Epidermal melanocyte (primary cell): Measurements from ENCODE around the gene AKAP12.
A peak's percentile ranks its signal among the peaks of the same experiment; 100 is the strongest.
"Not testable (repeated sequence)": the region's sequence is repeated elsewhere in the genome, so short reads cannot be mapped to it uniquely, and the experiment has no call there.

ENCODE experiments used
- DNase-seq: peaks from one replicate; pipeline ENCODE4 v3.0.0; 2011; ENCODE audit warnings: low spot score; ENCODE audit not compliant: insufficient read length

Gene AKAP12

GRCh38 chr6:151310279-151310678 lies 70.5 kb downstream of the AKAP12 start:
- no peak for DNase-seq

- no peak for DNase-seq
Observed at GRCh38 chr6:151310852-151311767, 71.3 kb downstream of the AKAP12 start.

GRCh38 chr6:151313066-151313491 lies 73.3 kb downstream of the AKAP12 start:
- DNase-seq = no peak

GRCh38 chr6:151315661-151316060 lies 75.9 kb downstream of the AKAP12 start:
- not testable (repeated sequence) for DNase-seq

- DNase-seq = no peak
Observed at GRCh38 chr6:151317103-151317994, 77.6 kb downstream of the AKAP12 start.

- DNase-seq = no peak
Observed at GRCh38 chr6:151317995-151318365, 78.2 kb downstream of the AKAP12 start.

GRCh38 chr6:151320140-151320539 lies 80.4 kb downstream of the AKAP12 start:
- no peak for DNase-seq

- DNase-seq = no peak
Observed at GRCh38 chr6:151321438-151321837, 81.7 kb downstream of the AKAP12 start.

GRCh38 chr6:151322570-151322969 lies 82.8 kb downstream of the AKAP12 start:
- no peak for DNase-seq

GRCh38 chr6:151323791-151324487 lies 84.2 kb downstream of the AKAP12 start:
- peak; percentile 42 for DNase-seq

GRCh38 chr6:151324488-151324825 lies 84.7 kb downstream of the AKAP12 start:
- DNase-seq = no peak

GRCh38 chr6:151325075-151326050 lies 85.6 kb downstream of the AKAP12 start:
- no peak for DNase-seq

GRCh38 chr6:151326116-151326825 lies 86.5 kb downstream of the AKAP12 start:
- DNase-seq = no peak

- DNase-seq = no peak
Observed at GRCh38 chr6:151327101-151327500, 87.3 kb downstream of the AKAP12 start.

GRCh38 chr6:151330130-151330696 lies 90.4 kb downstream of the AKAP12 start:
- DNase-seq = no peak

- no peak for DNase-seq
Observed at GRCh38 chr6:151335930-151336329, 96.2 kb downstream of the AKAP12 start.

- DNase-seq = no peak
Observed at GRCh38 chr6:151338651-151339200, 99.0 kb downstream of the AKAP12 start.

GRCh38 chr6:151339369-151339768 lies 99.6 kb downstream of the AKAP12 start:
- no peak for DNase-seq
